GM12891 (cell line): ENCODE results near the gene RNF10.
"Not testable (repeated sequence)": the region's sequence is repeated elsewhere in the genome, so short reads cannot be mapped to it uniquely, and the experiment has no call there.

ENCODE experiments used
- DNase-seq: peaks from one replicate; pipeline ENCODE4 v3.0.0; 2011; ENCODE audit warnings: low spot score; ENCODE audit not compliant: insufficient read length
- FAIRE-seq: peaks from 2 replicates; lab custom pipeline; 2011; peaks lifted over from hg19 to GRCh38; lab: Jason Lieb, UNC
- PAX5 ChIP-seq: IDR thresholded peaks from 2 replicates; pipeline ENCODE4 v1.6.1; 2011; ENCODE audit warnings: low read length, moderate library complexity, mild to moderate bottlenecking; ENCODE audit not compliant: insufficient read depth, severe bottlenecking
- POLR2A ChIP-seq: IDR thresholded peaks from 2 replicates; pipeline ENCODE4 v1.6.1; 2011; ENCODE audit warnings: low read depth, low read length, control low read depth
- POLR2AphosphoS5 ChIP-seq: IDR thresholded peaks from 2 replicates; pipeline ENCODE4 v1.6.1; 2011; ENCODE audit warnings: low read depth, low read length, control low read depth
- POU2F2 ChIP-seq: IDR thresholded peaks from 2 replicates; pipeline ENCODE4 v1.6.1; 2011; ENCODE audit warnings: low read depth, mild to moderate bottlenecking, control low read depth, low read length, moderate library complexity
- SPI1 ChIP-seq: IDR thresholded peaks from 2 replicates; pipeline ENCODE4 v1.6.1; 2011; ENCODE audit warnings: low read depth, low read length, control low read depth
- TAF1 ChIP-seq: IDR thresholded peaks from 2 replicates; pipeline ENCODE4 v1.6.1; 2011; ENCODE audit warnings: low read depth, low read length, control low read depth

Gene RNF10

GRCh38 chr12:120522568-120522967 is 11.6 kb upstream of the RNF10 start:
- TF ChIP-seq POU2F2, result no peak
- TF ChIP-seq POLR2A, result no peak
- no peak for TF ChIP-seq PAX5
- TF ChIP-seq TAF1, result no peak
- TF ChIP-seq SPI1, result no peak
- TF ChIP-seq POLR2AphosphoS5, result no peak
- FAIRE-seq (no peak), DNase-seq (no peak)

GRCh38 chr12:120528861-120529525 is 5.2 kb upstream of the RNF10 start, which contains the start of gene COQ5:
Gene COQ5 (minus strand): TSS chr12:120529158. CDS start chr12:120529141, 17 bp downstream.
- FAIRE-seq, result peak; percentile 90

DNA sequence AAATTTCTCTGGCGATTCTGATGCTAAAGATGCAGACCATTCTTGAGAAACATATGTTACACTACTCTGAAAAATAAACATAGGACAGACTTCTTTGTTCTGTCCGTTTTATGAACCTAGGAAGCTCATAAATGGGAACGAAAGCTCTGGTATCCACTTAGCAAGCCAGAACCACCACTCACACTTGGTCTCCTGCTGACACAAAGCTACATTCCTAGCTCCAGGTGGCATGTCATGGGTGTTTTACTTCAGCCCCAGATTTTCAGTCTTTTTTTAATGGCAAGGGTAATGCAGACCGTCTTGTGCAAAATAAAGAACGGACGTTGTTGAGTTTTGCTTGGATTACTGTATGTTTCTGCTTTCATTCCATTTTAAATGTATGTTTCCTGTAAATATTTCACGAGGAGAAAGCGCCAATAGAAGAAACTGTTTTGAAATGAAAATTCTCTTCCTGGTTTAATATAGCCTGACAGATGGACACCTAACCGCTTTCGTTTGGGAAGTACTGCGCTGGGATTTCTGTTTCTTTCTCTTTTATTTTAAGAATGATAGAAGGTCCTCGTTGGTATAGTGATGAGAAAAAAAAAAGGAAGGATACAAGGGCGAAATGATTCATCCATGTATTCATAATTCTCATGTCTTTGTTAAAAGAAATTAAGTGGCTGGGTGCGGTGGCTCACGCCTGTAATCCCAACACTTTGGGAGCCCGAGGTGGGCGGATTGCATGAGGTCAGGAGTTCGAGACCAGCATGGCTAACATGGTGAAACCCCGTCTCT is 4.3 kb upstream of the RNF10 start:
- DNase-seq, result no peak
- FAIRE-seq, result no peak
- 0 out of 2 replicates have a peak, but pooled peaks have one; percentile 33 for TF ChIP-seq POLR2AphosphoS5
- no peak for TF ChIP-seq PAX5
- peak; percentile 40; the same call in 1 of the 2 replicates for TF ChIP-seq POLR2A

More at GRCh38 chr12:120528861-120529525, 5.2 kb upstream of the RNF10 start, which contains the start of gene COQ5:
- TF ChIP-seq POLR2A (peak; percentile 90), POU2F2 (peak; percentile 57), SPI1 (no peak), TAF1 (peak; percentile 92), PAX5 (no peak), POLR2AphosphoS5 (peak; percentile 91)
- DNase-seq, result peak; percentile 61

DNA sequence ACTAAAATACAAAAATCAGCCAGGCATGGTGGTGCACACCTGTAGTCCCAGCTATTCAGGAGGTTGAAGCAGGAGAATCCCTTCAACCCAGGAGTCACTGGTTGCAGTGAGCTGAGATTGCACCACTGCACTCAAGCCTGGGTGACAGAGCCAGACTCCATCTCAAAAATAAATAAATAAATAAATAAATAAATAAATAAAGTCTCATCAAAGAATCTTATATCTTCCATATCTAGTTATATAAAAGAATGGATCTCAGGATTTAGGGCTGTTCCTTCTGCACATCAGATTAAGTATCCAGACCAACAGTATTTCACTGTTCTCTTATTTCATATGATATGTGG is 3.8 kb upstream of the RNF10 start:
- FAIRE-seq, DNase-seq: not testable (repeated sequence)

- TF ChIP-seq PAX5 (no peak), SPI1 (peak; percentile 50; the same call in 1 of the 2 replicates)
- DNase-seq, result no peak
Measured at GRCh38 chr12:120532701-120533238, 1.4 kb upstream of the RNF10 start.

GRCh38 chr12:120534703-120535655 is 823 bp downstream of the RNF10 start:
- TF ChIP-seq POU2F2 (no peak), POLR2AphosphoS5 (no peak), PAX5 (no peak), SPI1 (peak; percentile 40), POLR2A (peak; percentile 43; the same call in 1 of the 2 replicates), TAF1 (peak; percentile 9; the same call in 1 of the 2 replicates)
- FAIRE-seq (peak; percentile 80), DNase-seq (no peak)

More at GRCh38 chr12:120532701-120533238, 1.4 kb upstream of the RNF10 start:
- peak; percentile 52 for FAIRE-seq

DNA sequence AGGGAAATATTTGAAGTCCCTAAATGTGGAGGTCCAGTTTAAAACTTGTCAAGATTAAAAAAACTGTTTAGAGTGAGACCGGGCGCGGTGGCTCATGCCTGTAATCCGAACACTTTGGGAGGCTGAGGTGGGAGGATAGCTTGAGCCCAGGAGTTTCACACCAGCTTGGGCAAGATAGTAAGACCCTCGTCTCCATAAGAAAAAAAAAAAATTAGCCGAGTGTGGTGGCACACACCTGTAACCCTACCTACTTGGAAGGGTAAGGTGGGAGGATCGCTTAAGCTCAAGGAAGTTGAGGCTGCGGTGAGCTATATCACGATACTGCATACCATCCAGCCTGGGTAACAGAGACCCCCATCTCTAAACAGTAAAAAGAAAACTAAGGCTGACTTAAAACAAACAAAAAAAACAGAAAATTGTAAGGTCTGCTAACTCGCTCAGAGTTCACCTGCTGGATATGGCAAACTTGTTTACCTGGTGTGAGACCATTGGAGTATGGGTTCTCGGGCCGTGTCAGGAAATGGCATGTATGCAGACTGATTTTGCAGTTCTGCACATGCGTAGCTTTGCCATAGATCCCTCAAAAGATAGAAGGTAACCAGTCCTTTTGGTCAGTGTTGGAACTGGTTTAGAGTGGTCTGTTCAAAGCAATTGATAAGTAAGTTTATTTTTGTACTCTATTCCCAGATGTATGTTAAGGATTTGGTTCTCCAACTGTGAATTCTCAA is 2.1 kb downstream of the RNF10 start:
- DNase-seq (no peak), FAIRE-seq (peak; percentile 76)
- no peak for TF ChIP-seq POLR2AphosphoS5
- no peak for TF ChIP-seq POLR2A
- TF ChIP-seq POU2F2, result no peak
- TF ChIP-seq PAX5, result no peak
- no peak for TF ChIP-seq SPI1
- no peak for TF ChIP-seq TAF1

DNA sequence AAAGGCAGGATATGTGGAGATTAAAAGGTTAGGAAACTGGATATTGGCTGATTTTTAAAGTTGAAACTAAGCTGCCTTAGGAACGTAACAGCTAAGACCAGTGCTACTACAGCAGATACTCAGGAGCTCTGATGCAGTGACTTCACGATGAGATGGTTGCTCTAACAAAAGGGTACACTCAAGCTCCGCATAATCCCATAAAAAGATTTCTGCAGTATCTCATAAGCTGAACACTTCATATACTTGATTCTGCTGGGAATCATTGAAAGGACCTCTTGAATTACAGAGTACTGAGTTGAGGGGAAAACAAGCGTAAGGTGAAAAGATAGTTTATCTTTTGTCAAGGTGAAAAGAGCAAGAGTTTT is 3.7 kb downstream of the RNF10 start:
- FAIRE-seq (no peak), DNase-seq (no peak)
- TF ChIP-seq POU2F2 (no peak), POLR2AphosphoS5 (no peak), POLR2A (no peak)
